Mesenchymal stem cell (in vitro differentiated cells and primary cell): Measurements from ENCODE around the gene ZNF469.

ENCODE experiments used
- DNase-seq: peaks from one replicate; pipeline ENCODE4 v3.0.0-alpha.2; 2013
- H2AFZ ChIP-seq: one replicate; pipeline ENCODE4 v1.6.1; 2013; ENCODE audit warnings: low read depth, mild to moderate bottlenecking, control low read depth, inconsistent platforms, low read length, moderate library complexity
- H2AK5ac ChIP-seq: 2 replicates; pipeline ENCODE4 v1.6.1; 2013; ENCODE audit warnings: low read length, moderate library complexity, mild to moderate bottlenecking, inconsistent platforms; ENCODE audit not compliant: severe bottlenecking
- H2BK120ac ChIP-seq: one replicate; pipeline ENCODE4 v1.6.1; 2013; ENCODE audit warnings: low read depth, mild to moderate bottlenecking, inconsistent platforms, low read length, moderate library complexity
- H2BK12ac ChIP-seq, 2 experiments: one replicate each; pipeline ENCODE4 v1.6.1; 2013; ENCODE audit warnings: inconsistent platforms in 2 of 2, low read length in 2 of 2, mild to moderate bottlenecking in 2 of 2, moderate library complexity in 2 of 2, control low read depth in 1 of 2
- H2BK15ac ChIP-seq: one replicate; pipeline ENCODE4 v1.6.1; 2013; ENCODE audit warnings: mild to moderate bottlenecking, low read depth, inconsistent platforms; ENCODE audit not compliant: poor library complexity, severe bottlenecking
- H2BK5ac ChIP-seq: 2 replicates; pipeline ENCODE4 v1.6.1; 2013; ENCODE audit warnings: low read depth, mild to moderate bottlenecking, low read length, control low read depth, inconsistent platforms; ENCODE audit not compliant: poor library complexity, severe bottlenecking
- H3K14ac ChIP-seq, 2 experiments: one replicate each; pipeline ENCODE4 v1.6.1; 2013; ENCODE audit warnings: inconsistent platforms in 2 of 2, low read length in 2 of 2, control low read depth in 1 of 2, mild to moderate bottlenecking in 1 of 2, moderate library complexity in 1 of 2
- H3K18ac ChIP-seq, 2 experiments: one replicate each; pipeline ENCODE4 v1.6.1; 2013; ENCODE audit warnings: inconsistent platforms in 2 of 2, low read length in 2 of 2, control low read depth in 1 of 2, low read depth in 1 of 2, mild to moderate bottlenecking in 1 of 2
- H3K23ac ChIP-seq, 2 experiments: one replicate each; pipeline ENCODE4 v1.6.1; 2013; ENCODE audit warnings: inconsistent platforms in 2 of 2, low read length in 2 of 2, mild to moderate bottlenecking in 2 of 2, moderate library complexity in 2 of 2, control low read depth in 1 of 2
- H3K27ac ChIP-seq: 2 replicates; pipeline ENCODE4 v1.5.1; 2013; ENCODE audit warnings: mild to moderate bottlenecking, moderate library complexity, low read length, control low read depth, inconsistent platforms; ENCODE audit not compliant: poor library complexity, severe bottlenecking
- H3K27me3 ChIP-seq, 2 experiments: 2 replicates each; pipeline versions ENCODE4 v1.6.1 to v1.7.0; 2013; ENCODE audit warnings: low read length in 2 of 2, mild to moderate bottlenecking in 2 of 2, moderate library complexity in 2 of 2, control low read depth in 1 of 2, inconsistent platforms in 1 of 2; ENCODE audit not compliant: control insufficient read depth in 1 of 2, insufficient read depth in 1 of 2
- H3K36me3 ChIP-seq, 2 experiments: 2 replicates each; pipeline versions ENCODE4 v1.6.1 to v1.7.0; 2013; ENCODE audit warnings: low read length in 2 of 2, control low read depth in 1 of 2, inconsistent platforms in 1 of 2, low read depth in 1 of 2, mild to moderate bottlenecking in 1 of 2; ENCODE audit not compliant: insufficient read depth in 2 of 2, control insufficient read depth in 1 of 2
- H3K4ac ChIP-seq, 2 experiments: one replicate each; pipeline ENCODE4 v1.6.1; 2013; ENCODE audit warnings: inconsistent platforms in 2 of 2, low read length in 2 of 2, mild to moderate bottlenecking in 2 of 2, moderate library complexity in 2 of 2, control low read depth in 1 of 2, low read depth in 1 of 2
- H3K4me1 ChIP-seq: 2 replicates; pipeline ENCODE4 v1.6.1; 2013; ENCODE audit warnings: low read depth, low read length, control low read depth; ENCODE audit not compliant: control insufficient read depth, insufficient read depth
- H3K4me2 ChIP-seq: 2 replicates; pipeline ENCODE4 v1.6.1; 2013; ENCODE audit warnings: low read length, mild to moderate bottlenecking, inconsistent platforms; ENCODE audit not compliant: poor library complexity, severe bottlenecking
- H3K4me3 ChIP-seq, 2 experiments: 2 replicates each; pipeline versions ENCODE4 v1.5.1 to v1.7.0; 2013; ENCODE audit warnings: low read length in 2 of 2, mild to moderate bottlenecking in 2 of 2, control low read depth in 1 of 2, low read depth in 1 of 2; ENCODE audit not compliant: insufficient read depth in 1 of 2
- H3K79me1 ChIP-seq: replicated peaks from 2 replicates; pipeline ENCODE4 v1.6.1; 2013; ENCODE audit warnings: mild to moderate bottlenecking, control low read depth, low read length, inconsistent platforms; ENCODE audit not compliant: poor library complexity, severe bottlenecking
- H3K9ac ChIP-seq: 2 replicates; pipeline ENCODE4 v1.7.0; 2013; ENCODE audit warnings: mild to moderate bottlenecking, low read length, moderate library complexity
- H3K9me3 ChIP-seq: 2 replicates; pipeline ENCODE4 v1.7.0; 2013; ENCODE audit warnings: mild to moderate bottlenecking, low read length; ENCODE audit not compliant: control insufficient read depth
- H4K8ac ChIP-seq: one replicate; pipeline ENCODE4 v1.6.1; 2013; ENCODE audit warnings: inconsistent platforms, mild to moderate bottlenecking, low read length, moderate library complexity
- H4K91ac ChIP-seq: one replicate; pipeline ENCODE4 v1.6.1; 2013; ENCODE audit warnings: mild to moderate bottlenecking, low read length, inconsistent platforms
- WGBS: methylation state at CpG from one replicate; pipeline ENCODE4 v1.1.7; 2013; ENCODE audit warnings: mixed read lengths; 5-methylcytosine and 5-hydroxymethylcytosine counted together

The ZNF469 gene

DNA sequence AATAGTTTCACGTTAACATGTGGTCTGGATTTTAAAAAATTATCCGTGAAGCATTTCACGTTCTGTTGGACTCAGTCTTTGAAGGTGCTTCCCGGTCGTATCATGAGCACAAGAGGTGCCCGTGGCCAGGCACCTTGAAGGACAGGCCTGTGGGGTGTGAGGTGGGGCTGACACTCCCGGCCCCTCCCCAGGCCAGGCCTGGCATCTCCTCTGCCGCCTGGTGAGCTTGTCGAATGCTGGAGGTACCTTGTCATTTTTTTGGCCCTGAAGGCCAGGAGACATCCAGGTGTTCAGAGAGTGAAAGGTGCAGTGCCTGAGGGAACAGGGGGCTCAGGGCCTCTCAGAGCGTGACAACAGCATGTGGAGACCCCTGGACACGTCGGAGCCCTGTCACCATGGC is 11.7 kb downstream of the ZNF469 start:
- H3K4me2 ChIP-seq: no peak overlapping the region
- H3K4ac ChIP-seq: no peak overlapping the region
- no peak for DNase-seq
- H3K9ac ChIP-seq: no peak overlapping the region
- H2BK120ac ChIP-seq: no peak overlapping the region
- H4K8ac ChIP-seq: no peak overlapping the region
- H2AFZ ChIP-seq: no peak overlapping the region
- H3K4me1 ChIP-seq: peaks cover 6% of the 10 kb centered on the region
- H3K4me3 ChIP-seq: no peak overlapping the region
- peaks cover 1% of the 10 kb centered on the region for H3K79me1 ChIP-seq
- H2BK15ac ChIP-seq: no peak overlapping the region
- H2BK12ac ChIP-seq: no peak overlapping the region
- H4K91ac ChIP-seq: no peak overlapping the region
- no peak overlapping the region for H2AK5ac ChIP-seq
- no peak overlapping the region for H2BK5ac ChIP-seq
- H3K23ac ChIP-seq: no peak overlapping the region
- H3K36me3 ChIP-seq: peaks cover 13 to 28% of the 10 kb centered on the region in 2 experiments
- no peak overlapping the region for H3K27ac ChIP-seq
- H3K14ac ChIP-seq: no peak overlapping the region
- no peaks in the 10 kb centered on the region for H3K27me3 ChIP-seq
- WGBS: 92% methylated on average over 12 of the region's 12 CpGs
- no peak overlapping the region for H3K18ac ChIP-seq
- no peaks in the 10 kb centered on the region for H3K9me3 ChIP-seq

DNA sequence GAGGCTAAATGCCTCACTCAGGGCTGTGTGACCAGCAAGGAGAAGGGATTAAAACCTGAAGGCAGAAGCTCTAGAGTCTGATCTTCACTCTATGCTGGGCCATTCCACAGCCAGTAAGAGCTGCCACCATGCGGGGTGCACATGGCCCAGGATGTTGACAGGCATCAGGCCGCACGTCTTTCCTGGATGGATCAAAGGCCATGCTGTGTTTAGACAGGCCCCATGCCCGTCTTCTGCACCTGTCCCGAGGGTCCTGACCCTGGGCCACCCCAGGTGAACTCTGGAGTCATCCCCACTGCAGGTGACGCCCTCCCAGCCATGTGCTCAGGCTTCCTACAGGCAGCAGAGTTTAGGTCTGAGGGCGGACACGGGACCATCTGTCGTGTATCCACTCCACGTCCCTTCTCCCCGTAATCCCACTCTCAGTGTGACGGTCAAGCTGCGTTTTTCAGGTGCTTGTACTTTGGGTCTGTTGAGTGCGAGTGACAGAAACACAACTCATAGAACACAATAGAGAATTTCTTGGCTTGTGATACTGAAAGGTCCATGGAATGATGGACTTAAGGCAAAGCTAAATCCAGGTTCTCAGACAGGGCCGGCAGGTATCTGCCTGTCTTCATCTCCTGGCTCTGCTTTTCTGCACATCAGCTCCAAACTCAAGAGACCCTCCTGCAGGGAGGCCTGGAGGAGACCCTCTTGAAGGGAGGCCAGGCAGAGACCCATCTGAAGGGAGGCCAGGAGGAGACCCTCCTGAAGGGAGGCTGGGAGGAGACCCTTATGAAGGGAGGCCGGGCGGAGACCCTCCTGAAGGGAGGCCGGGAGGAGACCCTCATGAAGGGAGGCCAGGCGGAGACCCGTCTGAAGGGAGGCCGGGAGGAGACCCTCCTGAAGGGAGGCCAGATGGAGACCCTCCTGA is 13.2 kb downstream of the ZNF469 start:
- Histone ChIP-seq H3K27ac (no peak overlapping the region), H3K9ac (no peak overlapping the region), H4K91ac (no peak overlapping the region), H3K14ac (no peak overlapping the region), H2BK15ac (no peak overlapping the region), H2BK5ac (no peak overlapping the region), H4K8ac (no peak overlapping the region), H2BK120ac (no peak overlapping the region), H3K4me3 (no peak overlapping the region), H2AFZ (no peak overlapping the region), H3K4me2 (no peak overlapping the region), H3K79me1 (peaks cover 1% of the 10 kb centered on the region), H3K23ac (no peak overlapping the region), H3K18ac (no peak overlapping the region), H3K36me3 (peaks cover 12 to 36% of the 10 kb centered on the region in 2 experiments), H2BK12ac (no peak overlapping the region), H3K4ac (no peak overlapping the region), H3K27me3 (no peaks in the 10 kb centered on the region), H3K4me1 (peaks cover 5% of the 10 kb centered on the region), H2AK5ac (no peak overlapping the region), H3K9me3 (no peaks in the 10 kb centered on the region)
- WGBS: 89% methylated on average over 19 of the region's 21 CpGs
- DNase-seq: no peak

DNA sequence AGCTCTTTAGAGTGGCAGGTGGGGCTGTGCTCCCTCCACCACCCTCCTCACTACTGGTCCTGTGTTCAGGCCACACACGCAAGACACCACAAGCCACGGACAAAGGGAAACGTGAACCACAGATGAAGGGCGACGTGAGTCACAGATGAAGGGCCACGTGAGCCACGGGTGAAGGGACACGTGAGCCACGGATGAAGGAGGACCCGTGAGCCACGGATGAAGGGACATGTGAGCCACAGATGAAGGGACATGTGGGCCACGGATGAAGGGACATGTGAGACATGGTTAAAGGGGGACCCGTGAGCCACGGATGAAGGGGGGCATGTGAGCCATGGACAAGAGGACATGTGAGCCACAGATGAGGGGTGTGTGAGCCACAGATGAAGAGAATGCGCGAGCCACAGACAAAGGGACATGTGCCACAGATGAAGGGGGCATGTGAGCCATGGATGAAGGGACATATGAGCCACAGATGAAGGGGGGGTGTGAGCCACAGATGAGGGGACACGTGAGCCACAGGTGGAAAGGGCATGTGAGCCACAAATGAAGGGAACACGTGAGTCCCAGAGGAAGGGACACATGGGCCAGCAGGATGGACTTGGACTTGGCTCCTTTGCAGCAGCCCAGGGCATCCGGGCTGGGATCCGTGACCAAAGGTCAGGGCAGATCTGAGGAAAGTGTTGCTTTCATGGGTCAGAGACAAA is 15.6 kb downstream of the ZNF469 start:
- H3K9me3 ChIP-seq: no peaks in the 10 kb centered on the region
- no peak for DNase-seq
- H2AK5ac ChIP-seq: no peak overlapping the region
- no peak overlapping the region for H2AFZ ChIP-seq
- no peak overlapping the region for H4K91ac ChIP-seq
- no peak overlapping the region for H3K4ac ChIP-seq
- no peak overlapping the region for H2BK15ac ChIP-seq
- no peak overlapping the region for H3K18ac ChIP-seq
- no peak overlapping the region for H3K9ac ChIP-seq
- no peak overlapping the region for H3K27ac ChIP-seq
- no peaks in the 10 kb centered on the region for H3K4me1 ChIP-seq
- peaks cover 10 to 34% of the 10 kb centered on the region in 2 experiments for H3K36me3 ChIP-seq
- no peak overlapping the region for H2BK120ac ChIP-seq
- peaks cover 1% of the 10 kb centered on the region for H3K79me1 ChIP-seq
- H4K8ac ChIP-seq: no peak overlapping the region
- H3K23ac ChIP-seq: no peak overlapping the region
- no peaks in the 10 kb centered on the region for H3K27me3 ChIP-seq
- WGBS: 94% methylated on average over 20 of the region's 20 CpGs
- no peak overlapping the region for H2BK5ac ChIP-seq
- no peak overlapping the region for H3K4me2 ChIP-seq
- no peak overlapping the region for H3K14ac ChIP-seq
- no peak overlapping the region for H3K4me3 ChIP-seq
- H2BK12ac ChIP-seq: no peak overlapping the region

DNA sequence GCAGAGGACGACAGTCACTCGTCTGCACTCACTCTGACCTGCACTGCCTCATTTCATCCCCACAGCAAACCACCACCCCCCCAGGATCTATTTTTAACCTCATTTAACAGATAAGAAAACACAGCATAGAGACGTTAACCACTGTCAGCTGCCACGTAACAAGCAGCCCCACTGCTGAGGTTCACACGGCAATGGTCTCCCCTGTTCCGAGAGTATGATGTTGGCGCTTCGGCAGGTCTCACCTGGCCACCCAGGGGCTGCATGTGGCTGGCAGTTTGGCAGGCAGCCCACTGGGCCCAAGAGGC is 16.1 kb downstream of the ZNF469 start:
- Histone ChIP-seq H2AFZ (no peak overlapping the region), H4K91ac (no peak overlapping the region), H3K79me1 (peaks cover 1% of the 10 kb centered on the region), H2BK120ac (no peak overlapping the region), H3K36me3 (peaks cover 10 to 31% of the 10 kb centered on the region in 2 experiments), H3K9me3 (no peaks in the 10 kb centered on the region), H3K27me3 (no peaks in the 10 kb centered on the region), H3K14ac (no peak overlapping the region), H3K9ac (no peak overlapping the region), H2BK5ac (no peak overlapping the region), H3K18ac (no peak overlapping the region), H3K4ac (no peak overlapping the region), H3K23ac (no peak overlapping the region), H3K4me1 (no peaks in the 10 kb centered on the region), H2AK5ac (no peak overlapping the region), H2BK15ac (no peak overlapping the region), H3K4me3 (no peak overlapping the region), H3K4me2 (no peak overlapping the region), H2BK12ac (no peak overlapping the region), H3K27ac (no peak overlapping the region), H4K8ac (no peak overlapping the region)
- WGBS: 80% methylated on average over 8 of the region's 8 CpGs
- peak; percentile 14 for DNase-seq
